Measurements from ENCODE around the gene FBXO42. TPM values are rescaled to one million over a fixed set of nuclear protein-coding genes. Genes with fewer than 3 reads are reported as not detected.

Gene FBXO42
- total and polyA plus RNA-seq, 8 donors = 7.4 to 11.9 (median 9.7) TPM

DNA sequence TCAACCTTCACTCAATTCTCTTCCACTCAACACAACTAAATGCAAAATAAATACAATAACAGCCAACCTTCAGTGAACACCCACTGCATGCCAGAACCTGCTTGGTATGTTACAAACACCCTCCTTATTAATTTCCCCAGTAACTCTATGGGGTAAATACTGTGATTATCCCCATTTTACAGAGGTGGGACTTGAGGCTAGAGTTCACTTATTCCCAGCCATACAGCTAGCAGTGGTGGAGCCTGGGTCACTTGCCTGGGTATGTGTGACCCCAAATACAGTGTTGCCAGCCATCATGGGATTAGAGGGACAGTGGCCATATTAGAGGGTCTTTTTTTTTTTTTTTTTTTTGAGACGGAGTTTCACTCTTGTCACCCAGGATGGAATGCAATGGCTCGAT, 116.9 kb downstream of the FBXO42 start:
- Histone ChIP-seq H3K36me3 (no peaks in the 10 kb centered on the region), H3K27me3 (no peaks in the 10 kb centered on the region), H3K4me3 (no peak overlapping the region), H3K27ac (no peak overlapping the region), H3K4me1 (peaks cover 0 to 15% (median 12%) of the 10 kb centered on the region in 3 donors), H3K9me3 (no peaks in the 10 kb centered on the region)
- TF ChIP-seq, protein P1, sequence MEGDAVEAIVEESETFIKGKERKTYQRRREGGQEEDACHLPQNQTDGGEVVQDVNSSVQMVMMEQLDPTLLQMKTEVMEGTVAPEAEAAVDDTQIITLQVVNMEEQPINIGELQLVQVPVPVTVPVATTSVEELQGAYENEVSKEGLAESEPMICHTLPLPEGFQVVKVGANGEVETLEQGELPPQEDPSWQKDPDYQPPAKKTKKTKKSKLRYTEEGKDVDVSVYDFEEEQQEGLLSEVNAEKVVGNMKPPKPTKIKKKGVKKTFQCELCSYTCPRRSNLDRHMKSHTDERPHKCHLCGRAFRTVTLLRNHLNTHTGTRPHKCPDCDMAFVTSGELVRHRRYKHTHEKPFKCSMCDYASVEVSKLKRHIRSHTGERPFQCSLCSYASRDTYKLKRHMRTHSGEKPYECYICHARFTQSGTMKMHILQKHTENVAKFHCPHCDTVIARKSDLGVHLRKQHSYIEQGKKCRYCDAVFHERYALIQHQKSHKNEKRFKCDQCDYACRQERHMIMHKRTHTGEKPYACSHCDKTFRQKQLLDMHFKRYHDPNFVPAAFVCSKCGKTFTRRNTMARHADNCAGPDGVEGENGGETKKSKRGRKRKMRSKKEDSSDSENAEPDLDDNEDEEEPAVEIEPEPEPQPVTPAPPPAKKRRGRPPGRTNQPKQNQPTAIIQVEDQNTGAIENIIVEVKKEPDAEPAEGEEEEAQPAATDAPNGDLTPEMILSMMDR (IDR thresholded peaks at IDR 0.05) = no peak
- ATAC-seq (no peak), DNase-seq (no peak), FAIRE-seq (no peak)
- intact Hi-C loops (cut with DNase I) = no loop called here
- 65 to 89% methylated on average over 1 to 2 of the region's 2 CpGs for WGBS, 2 donors

DNA sequence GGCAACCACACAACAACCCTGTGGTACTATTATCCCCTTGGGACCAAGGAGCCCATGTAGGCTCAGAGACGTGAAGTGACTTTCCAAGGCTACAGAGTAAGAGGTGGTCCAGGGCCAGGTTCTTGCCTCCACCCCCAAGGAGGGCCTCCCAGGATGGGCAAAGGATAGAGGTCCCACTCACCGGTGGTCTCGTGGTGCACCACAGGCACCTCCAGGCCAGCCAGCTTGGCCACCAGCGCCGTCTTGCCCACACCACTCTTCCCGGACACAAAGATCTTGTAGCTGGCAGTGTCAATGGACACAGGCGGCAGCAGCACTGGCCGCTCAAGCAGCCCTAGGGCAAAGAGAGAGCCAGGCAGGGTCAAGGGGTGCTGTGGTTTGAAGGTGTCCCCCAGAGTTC, 118.8 kb downstream of the FBXO42 start:
- H3K36me3 ChIP-seq = no peaks in the 10 kb centered on the region
- FAIRE-seq (no peak), DNase-seq (peak in 1 of 6 donors; percentile 56), ATAC-seq (no peak)
- intact Hi-C loops (cut with DNase I) = no loop called here
- H3K27me3 ChIP-seq = no peaks in the 10 kb centered on the region
- WGBS, 2 donors = 98 to 100% methylated on average over 8 of the region's 8 CpGs
- H3K4me1 ChIP-seq = peaks cover 0 to 15% (median 12%) of the 10 kb centered on the region in 3 donors
- TF ChIP-seq, protein P1 (IDR thresholded peaks at IDR 0.05) = no peak
- no peak overlapping the region for H3K27ac ChIP-seq
- H3K9me3 ChIP-seq = no peaks in the 10 kb centered on the region
- no peak overlapping the region for H3K4me3 ChIP-seq

DNA sequence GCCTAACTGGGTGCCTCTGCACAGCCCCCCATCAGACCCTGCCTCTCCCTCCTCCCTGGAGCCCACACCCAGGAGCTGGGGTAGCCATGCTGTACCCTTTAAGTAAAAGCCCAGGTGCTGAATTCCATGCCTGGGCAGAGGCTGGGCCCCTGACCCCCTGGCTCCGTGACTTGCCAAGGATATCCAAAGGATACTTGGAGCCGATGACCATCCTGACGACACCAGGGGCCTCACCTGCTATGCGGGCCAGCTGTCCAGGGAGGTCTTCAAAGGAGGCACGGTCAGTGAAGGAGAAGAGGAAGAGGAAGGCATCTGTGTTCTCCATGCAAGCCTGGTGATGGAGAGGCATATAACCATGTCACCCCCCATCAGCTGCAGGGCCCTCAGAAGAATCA, 120.0 kb downstream of the FBXO42 start:
- Histone ChIP-seq H3K27me3 (no peaks in the 10 kb centered on the region), H3K27ac (no peak overlapping the region), H3K36me3 (no peaks in the 10 kb centered on the region), H3K9me3 (no peaks in the 10 kb centered on the region), H3K4me3 (no peak overlapping the region), H3K4me1 (peaks cover 0 to 8% (median 6%) of the 10 kb centered on the region in 3 donors)
- DNase-seq (no peak), FAIRE-seq (no peak), ATAC-seq (no peak)
- 94 to 96% methylated on average over 5 of the region's 5 CpGs for WGBS, 2 donors
- TF ChIP-seq, protein P1 (IDR thresholded peaks at IDR 0.05) = no peak
- intact Hi-C loops (cut with DNase I) = no loop called here

DNA sequence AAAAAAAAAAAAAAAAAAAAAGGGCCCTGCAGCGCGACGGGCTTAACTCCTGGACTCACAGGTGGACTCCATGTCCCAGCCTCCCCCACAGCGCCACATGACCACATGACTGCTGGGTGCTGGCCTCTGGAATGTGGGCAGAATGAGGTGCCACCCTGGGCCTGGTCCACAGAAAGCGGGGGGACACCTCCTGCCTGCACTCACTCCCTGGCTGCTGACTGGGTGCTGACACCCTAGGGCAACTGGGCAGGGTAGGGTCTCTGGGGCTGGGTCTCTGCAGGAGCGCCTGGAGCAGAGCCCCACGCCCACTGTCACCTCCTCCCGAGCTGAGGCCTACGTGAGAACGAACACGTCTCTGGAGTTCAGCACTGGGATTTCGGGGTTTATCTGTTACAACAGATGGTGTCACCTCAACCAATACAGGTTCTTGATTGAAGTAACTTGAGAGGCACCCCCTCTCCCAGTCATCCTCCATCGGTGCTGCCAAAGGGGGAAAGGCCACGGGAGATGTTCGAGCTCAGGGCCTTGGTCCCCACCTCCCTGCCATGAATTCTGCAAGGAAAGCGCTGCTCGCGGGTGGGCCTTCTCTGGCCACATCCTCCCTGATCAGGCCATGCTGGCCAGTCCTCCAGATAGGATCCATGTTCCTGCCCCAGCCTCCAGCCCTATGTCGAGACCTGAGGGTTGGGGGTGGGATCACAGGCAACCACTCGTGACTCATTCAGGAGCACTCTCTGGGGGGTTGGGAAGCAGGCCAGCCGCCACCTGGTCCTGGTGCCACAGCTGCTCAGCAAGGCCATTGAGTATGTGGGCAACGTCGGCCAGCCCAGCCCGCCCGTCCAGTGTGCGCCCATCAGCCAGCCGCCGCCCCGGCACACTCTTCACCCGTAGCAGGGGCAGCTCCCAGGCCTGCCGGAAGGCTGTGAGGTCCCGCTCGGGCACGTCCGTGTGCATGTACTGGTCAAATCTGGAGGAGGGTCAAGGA, 120.7 kb downstream of the FBXO42 start:
- H3K27ac ChIP-seq = no peak overlapping the region
- H3K9me3 ChIP-seq = no peaks in the 10 kb centered on the region
- FAIRE-seq = no peak
- H3K4me3 ChIP-seq = no peak overlapping the region
- no peaks in the 10 kb centered on the region for H3K36me3 ChIP-seq
- intact Hi-C loops (cut with DNase I) = no loop called here
- TF ChIP-seq, protein P1 (IDR thresholded peaks at IDR 0.05) = no peak
- H3K27me3 ChIP-seq = no peaks in the 10 kb centered on the region
- H3K4me1 ChIP-seq = peaks cover 0 to 7% (median 5%) of the 10 kb centered on the region in 3 donors
- peak in 2 of 6 donors; percentile 46 to 77 for DNase-seq
- 90 to 91% methylated on average over 35 of the region's 35 CpGs for WGBS, 2 donors
- no peak for ATAC-seq

DNA sequence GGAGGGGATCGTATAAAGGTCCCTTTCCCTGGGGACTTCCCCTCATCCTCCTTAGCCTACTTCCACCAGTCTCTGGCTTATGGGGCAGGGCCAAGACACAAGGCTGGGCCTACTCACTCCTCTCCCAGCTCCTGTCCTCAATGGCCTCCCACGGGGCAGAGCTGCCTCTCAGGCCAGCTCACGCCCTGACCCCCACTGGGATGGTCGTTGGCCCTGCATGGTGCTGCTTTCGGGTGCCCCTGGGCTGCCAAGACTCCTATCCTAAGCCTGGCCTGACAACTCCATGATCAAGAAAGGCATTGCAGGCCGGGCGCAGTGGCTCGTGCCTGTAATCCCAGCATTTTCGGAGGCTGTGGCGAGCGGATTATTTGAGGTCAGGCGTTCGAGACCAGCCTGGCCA, 121.5 kb downstream of the FBXO42 start:
- Histone ChIP-seq H3K27ac (no peak overlapping the region), H3K36me3 (no peaks in the 10 kb centered on the region), H3K9me3 (no peaks in the 10 kb centered on the region), H3K27me3 (no peaks in the 10 kb centered on the region), H3K4me1 (peaks cover 0 to 2% (median under 1%) of the 10 kb centered on the region in 3 donors), H3K4me3 (no peak overlapping the region)
- 86 to 89% methylated on average over 13 of the region's 13 CpGs for WGBS, 2 donors
- intact Hi-C loops (cut with DNase I) = no loop called here
- TF ChIP-seq, protein P1 (IDR thresholded peaks at IDR 0.05) = no peak
- FAIRE-seq (no peak), DNase-seq (peak in 1 of 6 donors; percentile 44), ATAC-seq (no peak)

Data from pancreas (tissue), 10 donors.